MM.1S (cell line): ENCODE data around the gene IPO11.

Experiments used
- DNase-seq: peaks from one replicate; pipeline ENCODE4 v3.0.0-alpha.2; 2015
- H2AFZ ChIP-seq: fragments of 300-600 bp; sonication (generic); 2 replicates; pipeline ENCODE4 v1.6.0; 2016; ENCODE audit warnings: antibody characterized with exemption, low read length
- H3F3A ChIP-seq: fragments of 300-600 bp; sonication (generic); 2 replicates; pipeline ENCODE4 v1.6.1; 2016; ENCODE audit warnings: mild to moderate bottlenecking, antibody characterized with exemption, low read length, moderate library complexity, mixed read lengths; ENCODE audit not compliant: insufficient read depth
- H3K27ac ChIP-seq: fragments of 300-600 bp; sonication (generic); 2 replicates; pipeline ENCODE4 v1.5.1; 2016; ENCODE audit warnings: mild to moderate bottlenecking, low read length
- H3K27me3 ChIP-seq: fragments of 300-600 bp; sonication (generic); replicated peaks from 2 replicates; pipeline ENCODE4 v1.6.0; 2016; ENCODE audit warnings: low read length; ENCODE audit not compliant: insufficient read depth
- H3K36me3 ChIP-seq: fragments of 300-600 bp; sonication (generic); replicated peaks from 2 replicates; pipeline ENCODE4 v1.6.1; 2016; ENCODE audit warnings: mild to moderate bottlenecking, low read length, mixed read lengths; ENCODE audit not compliant: insufficient read depth
- H3K4me1 ChIP-seq: fragments of 300-600 bp; sonication (generic); 2 replicates; pipeline ENCODE4 v1.6.1; 2016; ENCODE audit warnings: low read length, mixed read lengths
- H3K4me2 ChIP-seq: fragments of 300-600 bp; sonication (generic); 2 replicates; pipeline ENCODE4 v1.6.0; 2016; ENCODE audit warnings: low read depth, low read length
- H3K4me3 ChIP-seq: fragments of 300-600 bp; sonication (generic); 2 replicates; pipeline ENCODE4 v1.5.1; 2016; ENCODE audit warnings: low read length, mixed read lengths
- H3K79me2 ChIP-seq: fragments of 300-600 bp; sonication (generic); 2 replicates; pipeline ENCODE4 v1.6.1; 2016; ENCODE audit warnings: mixed run types, low read length, mixed read lengths
- H3K9ac ChIP-seq: fragments of 300-600 bp; sonication (generic); 2 replicates; pipeline ENCODE4 v1.6.1; 2016; ENCODE audit warnings: low read length, mixed read lengths
- H3K9me2 ChIP-seq: fragments of 300-600 bp; sonication (generic); replicated peaks from 2 replicates; pipeline ENCODE4 v1.6.1; 2016; ENCODE audit warnings: mild to moderate bottlenecking, low read length, mixed read lengths; ENCODE audit not compliant: insufficient read depth
- H3K9me3 ChIP-seq: fragments of 300-600 bp; sonication (generic); replicated peaks from 2 replicates; pipeline ENCODE4 v1.6.1; 2016; ENCODE audit warnings: mild to moderate bottlenecking, low read length, mixed read lengths; ENCODE audit not compliant: insufficient read depth
- H4K20me1 ChIP-seq: fragments of 300-600 bp; sonication (generic); 2 replicates; pipeline ENCODE4 v1.6.1; 2016; ENCODE audit warnings: mild to moderate bottlenecking, low read length, moderate library complexity, mixed read lengths; ENCODE audit not compliant: insufficient read depth
- EZH2 ChIP-seq: fragments of 300-600 bp; sonication (generic); optimal IDR thresholded peaks from 2 replicates; pipeline ENCODE3; 2017; ENCODE audit warnings: low read depth, mild to moderate bottlenecking, antibody characterized with exemption, low read length, mixed read lengths
- EZH2phosphoT487 ChIP-seq: fragments of 300-600 bp; sonication (generic); IDR thresholded peaks from 2 replicates; pipeline ENCODE4 v1.6.1; 2018; ENCODE audit warnings: antibody characterized with exemption, low read length
- TF ChIP-seq, protein P1 (sequence below): fragments of 300-600 bp; sonication (generic); IDR thresholded peaks from 2 replicates; pipeline ENCODE4 v1.5.1; 2016; ENCODE audit warnings: antibody characterized with exemption, low read length, mixed read lengths

IPO11 gene

DNA sequence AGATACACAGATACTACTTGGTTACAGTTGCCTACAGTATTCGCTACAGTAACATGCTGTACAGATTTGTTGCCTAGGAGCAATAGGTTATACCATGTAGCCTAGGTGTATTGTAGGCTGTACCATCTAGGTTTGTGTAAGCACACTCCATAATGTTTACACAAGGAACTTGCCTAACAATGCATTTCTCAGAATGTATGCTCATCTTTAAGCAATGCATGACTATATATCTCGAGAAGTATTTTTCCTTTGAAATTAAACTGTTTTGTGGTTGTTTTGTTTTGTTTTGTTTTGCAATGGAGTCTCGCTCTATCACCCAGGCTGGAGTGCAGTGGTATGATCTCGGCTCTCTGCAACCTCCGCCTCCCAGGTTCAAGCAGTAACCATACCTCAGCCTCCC, 191.4 kb downstream of the IPO11 start:
- H3K9ac ChIP-seq: no peak overlapping the region
- H3F3A ChIP-seq: peaks cover 26% of the 10 kb centered on the region
- no peaks in the 10 kb centered on the region for H4K20me1 ChIP-seq
- no peaks in the 10 kb centered on the region for H3K9me2 ChIP-seq
- TF ChIP-seq, protein P1, sequence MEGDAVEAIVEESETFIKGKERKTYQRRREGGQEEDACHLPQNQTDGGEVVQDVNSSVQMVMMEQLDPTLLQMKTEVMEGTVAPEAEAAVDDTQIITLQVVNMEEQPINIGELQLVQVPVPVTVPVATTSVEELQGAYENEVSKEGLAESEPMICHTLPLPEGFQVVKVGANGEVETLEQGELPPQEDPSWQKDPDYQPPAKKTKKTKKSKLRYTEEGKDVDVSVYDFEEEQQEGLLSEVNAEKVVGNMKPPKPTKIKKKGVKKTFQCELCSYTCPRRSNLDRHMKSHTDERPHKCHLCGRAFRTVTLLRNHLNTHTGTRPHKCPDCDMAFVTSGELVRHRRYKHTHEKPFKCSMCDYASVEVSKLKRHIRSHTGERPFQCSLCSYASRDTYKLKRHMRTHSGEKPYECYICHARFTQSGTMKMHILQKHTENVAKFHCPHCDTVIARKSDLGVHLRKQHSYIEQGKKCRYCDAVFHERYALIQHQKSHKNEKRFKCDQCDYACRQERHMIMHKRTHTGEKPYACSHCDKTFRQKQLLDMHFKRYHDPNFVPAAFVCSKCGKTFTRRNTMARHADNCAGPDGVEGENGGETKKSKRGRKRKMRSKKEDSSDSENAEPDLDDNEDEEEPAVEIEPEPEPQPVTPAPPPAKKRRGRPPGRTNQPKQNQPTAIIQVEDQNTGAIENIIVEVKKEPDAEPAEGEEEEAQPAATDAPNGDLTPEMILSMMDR: no peak
- no peak for TF ChIP-seq EZH2phosphoT487
- no peak for TF ChIP-seq EZH2
- H3K36me3 ChIP-seq: no peaks in the 10 kb centered on the region; the same call in 1 of the 2 replicates
- H3K9me3 ChIP-seq: no peaks in the 10 kb centered on the region
- H3K27ac ChIP-seq: no peak overlapping the region
- peaks cover 45% of the 10 kb centered on the region for H3K4me1 ChIP-seq
- no peak overlapping the region for H2AFZ ChIP-seq
- H3K4me2 ChIP-seq: no peak overlapping the region
- no peak overlapping the region for H3K4me3 ChIP-seq
- DNase-seq: no peak
- H3K79me2 ChIP-seq: no peaks in the 10 kb centered on the region
- no peaks in the 10 kb centered on the region for H3K27me3 ChIP-seq

DNA sequence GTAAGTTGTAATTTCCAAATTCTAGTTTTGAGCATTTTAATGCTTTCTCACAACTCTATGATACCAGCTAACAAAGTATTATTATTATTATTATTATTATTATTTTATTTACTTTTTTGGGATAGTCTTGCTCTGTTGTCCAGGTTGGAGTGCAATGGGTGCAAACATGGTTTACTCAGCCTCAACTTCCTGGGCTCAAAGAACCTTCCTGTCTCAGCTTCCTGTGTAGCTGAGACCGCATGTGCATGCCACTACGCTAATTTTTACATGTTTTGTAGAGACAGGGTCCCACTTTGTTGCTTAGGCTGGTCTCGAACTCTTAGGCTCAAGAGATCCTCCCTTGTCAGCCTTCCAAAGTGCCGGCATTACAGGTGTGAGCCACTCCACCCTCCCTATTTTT, 193.1 kb downstream of the IPO11 start:
- H3F3A ChIP-seq: peaks cover 9% of the 10 kb centered on the region
- H3K27me3 ChIP-seq: no peaks in the 10 kb centered on the region
- no peaks in the 10 kb centered on the region for H4K20me1 ChIP-seq
- H3K36me3 ChIP-seq: no peaks in the 10 kb centered on the region; the same call in 1 of the 2 replicates
- peaks cover 31% of the 10 kb centered on the region for H3K4me1 ChIP-seq
- H3K9me3 ChIP-seq: no peaks in the 10 kb centered on the region
- H3K4me2 ChIP-seq: no peak overlapping the region
- DNase-seq: no peak
- no peaks in the 10 kb centered on the region for H3K9me2 ChIP-seq
- H3K4me3 ChIP-seq: no peak overlapping the region
- no peaks in the 10 kb centered on the region for H3K79me2 ChIP-seq
- no peak overlapping the region for H3K9ac ChIP-seq
- H2AFZ ChIP-seq: no peak overlapping the region
- no peak overlapping the region for H3K27ac ChIP-seq
- no peak for TF ChIP-seq EZH2
- TF ChIP-seq, protein P1: no peak
- TF ChIP-seq EZH2phosphoT487: no peak

- no peaks in the 10 kb centered on the region for H3K9me3 ChIP-seq
- no peaks in the 10 kb centered on the region for H4K20me1 ChIP-seq
- H3K36me3 ChIP-seq: no peaks in the 10 kb centered on the region; the same call in 1 of the 2 replicates
- H3K27me3 ChIP-seq: no peaks in the 10 kb centered on the region
- H3F3A ChIP-seq: no peaks in the 10 kb centered on the region
- peaks cover 19% of the 10 kb centered on the region for H3K4me1 ChIP-seq
- H3K9me2 ChIP-seq: no peaks in the 10 kb centered on the region
- no peak overlapping the region for H2AFZ ChIP-seq
- no peak overlapping the region for H3K4me2 ChIP-seq
- no peak overlapping the region for H3K27ac ChIP-seq
- H3K4me3 ChIP-seq: no peak overlapping the region
- TF ChIP-seq EZH2phosphoT487: no peak
- TF ChIP-seq, protein P1: no peak
- TF ChIP-seq EZH2: no peak
- DNase-seq: no peak
- H3K9ac ChIP-seq: no peak overlapping the region
- no peaks in the 10 kb centered on the region for H3K79me2 ChIP-seq
Observed at GRCh38 chr5:62606878-62607277, 194.3 kb downstream of the IPO11 start.
